ENCODE data around the gene COL23A1.
"Not testable (repeated sequence)": the region's sequence is repeated elsewhere in the genome, so short reads cannot be mapped to it uniquely, and the experiment has no call there.

COL23A1 gene

GRCh38 chr5:178257650-178258049, 332.5 kb downstream of the COL23A1 start:
- Histone ChIP-seq H3K27me3 (no peaks in the 10 kb centered on the region), H3K36me3 (no peaks in the 10 kb centered on the region), H3K9me3 (no peaks in the 10 kb centered on the region), H3K4me1 (ENCODE audit: control insufficient read depth in 1 of 2, insufficient read depth in 1 of 2, low read depth in 1 of 2, low read length in 1 of 2) (no peaks in the 10 kb centered on the region), H3K27ac (no peak overlapping the region), H3K4me3 (ENCODE audit: low read depth in 1 of 2, low read length in 1 of 2) (no peak overlapping the region)
- no peak for TF ChIP-seq CTCF (IDR thresholded peaks at IDR 0.05)

GRCh38 chr5:178256746-178257145, 333.4 kb downstream of the COL23A1 start:
- no peaks in the 10 kb centered on the region for H3K4me1 ChIP-seq (ENCODE audit: control insufficient read depth in 1 of 2, insufficient read depth in 1 of 2, low read depth in 1 of 2, low read length in 1 of 2)
- H3K36me3 ChIP-seq: no peaks in the 10 kb centered on the region
- TF ChIP-seq CTCF (IDR thresholded peaks at IDR 0.05): no peak

GRCh38 chr5:178253632-178254031, 336.6 kb downstream of the COL23A1 start:
- H3K4me3 ChIP-seq (ENCODE audit: low read depth in 1 of 2, low read length in 1 of 2); H3K4me1 ChIP-seq (ENCODE audit: control insufficient read depth in 1 of 2, insufficient read depth in 1 of 2, low read depth in 1 of 2, low read length in 1 of 2); H3K27me3 ChIP-seq; H3K9me3 ChIP-seq; H3K27ac ChIP-seq; H3K36me3 ChIP-seq: not testable (repeated sequence)

More at GRCh38 chr5:178256746-178257145, 333.4 kb downstream of the COL23A1 start:
- no peaks in the 10 kb centered on the region for H3K9me3 ChIP-seq
- no peak overlapping the region for H3K4me3 ChIP-seq (ENCODE audit: low read depth in 1 of 2, low read length in 1 of 2)
- no peaks in the 10 kb centered on the region for H3K27me3 ChIP-seq
- no peak overlapping the region for H3K27ac ChIP-seq

- TF ChIP-seq CTCF (IDR thresholded peaks at IDR 0.05): no peak
- H3K27me3 ChIP-seq: no peaks in the 10 kb centered on the region
Observed at GRCh38 chr5:178252258-178252657, 337.9 kb downstream of the COL23A1 start.

GRCh38 chr5:178250263-178250662, 339.9 kb downstream of the COL23A1 start:
- no peaks in the 10 kb centered on the region for H3K4me1 ChIP-seq (ENCODE audit: control insufficient read depth in 1 of 2, insufficient read depth in 1 of 2, low read depth in 1 of 2, low read length in 1 of 2)
- H3K9me3 ChIP-seq: no peaks in the 10 kb centered on the region

More at GRCh38 chr5:178252258-178252657, 337.9 kb downstream of the COL23A1 start:
- Histone ChIP-seq H3K27ac (no peak overlapping the region), H3K36me3 (no peaks in the 10 kb centered on the region), H3K9me3 (no peaks in the 10 kb centered on the region), H3K4me3 (ENCODE audit: low read depth in 1 of 2, low read length in 1 of 2) (no peak overlapping the region), H3K4me1 (ENCODE audit: control insufficient read depth in 1 of 2, insufficient read depth in 1 of 2, low read depth in 1 of 2, low read length in 1 of 2) (no peaks in the 10 kb centered on the region)

More at GRCh38 chr5:178250263-178250662, 339.9 kb downstream of the COL23A1 start:
- Histone ChIP-seq H3K27ac (no peak overlapping the region), H3K4me3 (ENCODE audit: low read depth in 1 of 2, low read length in 1 of 2) (no peak overlapping the region), H3K27me3 (no peaks in the 10 kb centered on the region), H3K36me3 (no peaks in the 10 kb centered on the region)
- TF ChIP-seq CTCF (IDR thresholded peaks at IDR 0.05): no peak

All from neutrophil (primary cell).